ENCODE data around the gene BAG3. TPM values are rescaled to one million over a fixed set of nuclear protein-coding genes. Genes with fewer than 3 reads are reported as not detected.
"Not testable (repeated sequence)": the region's sequence is repeated elsewhere in the genome, so short reads cannot be mapped to it uniquely, and the experiment has no call there.

BAG3 gene
- total RNA-seq (2014; rRNA removed; shearing (Covaris generic)), result 8.4 and 8.6 TPM in 2 replicates

GRCh38 chr10:119650692-119651513 lies at the start of gene BAG3:
Gene BAG3, plus strand, starts transcription at chr10:119651380. Its CDS starts 296 bp downstream, at chr10:119651676.
- no peaks in the 10 kb centered on the region for H3K27me3 ChIP-seq (ENCODE audit: control insufficient read depth, insufficient read depth, low read length)
- H3K4me3 ChIP-seq (ENCODE audit: insufficient read depth, low read depth, low read length), result peak within 1 kb of the TSS; percentile 87
- peaks cover 1% of the 10 kb centered on the region; the same call in 1 of the 2 replicates for H3K36me3 ChIP-seq (replicated peaks; ENCODE audit: control insufficient read depth, insufficient read depth, low read length)
- DNase-seq, result peak; percentile 98

DNA sequence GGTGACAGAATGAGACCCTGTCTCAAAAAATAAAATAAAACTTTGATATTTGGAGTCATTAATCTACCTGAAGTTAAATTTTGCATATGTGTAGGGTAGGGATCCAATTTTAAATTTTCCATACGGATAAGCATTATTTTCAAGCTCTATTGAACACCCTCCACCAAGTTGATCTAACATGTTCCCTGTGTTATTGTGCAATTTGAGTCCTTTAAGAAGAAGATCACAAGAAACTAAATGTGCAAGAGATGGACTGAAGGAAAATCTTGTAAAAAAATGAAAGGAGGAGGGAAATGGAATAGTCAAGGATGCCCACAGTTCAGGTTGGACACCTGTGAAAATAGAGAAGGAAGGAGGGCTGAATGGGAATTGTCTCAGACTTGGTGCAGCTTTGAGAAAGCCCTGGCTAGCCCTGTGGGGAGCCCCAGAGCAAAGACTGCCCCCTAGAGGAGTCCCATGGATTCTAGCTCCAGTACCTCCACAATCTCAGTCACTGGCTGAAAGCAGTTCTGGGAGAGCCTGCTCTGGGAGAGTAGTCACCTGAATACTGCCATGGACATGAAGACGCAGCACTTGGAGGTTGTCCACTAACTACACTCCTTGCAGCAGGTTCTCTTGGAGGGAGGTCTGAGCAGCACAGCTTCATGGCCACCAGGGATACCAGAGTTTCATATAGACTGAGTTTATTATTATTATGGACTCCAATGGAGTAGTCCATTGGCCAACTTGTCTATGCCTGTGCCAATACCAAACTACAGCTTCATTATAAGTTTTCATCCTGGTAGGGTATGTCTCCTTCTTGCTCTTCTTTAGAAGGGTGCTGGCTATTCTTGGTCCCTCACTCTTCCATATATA lies 48.7 kb upstream of the BAG3 start:
- Histone ChIP-seq H3K4me3 (ENCODE audit: insufficient read depth, low read depth, low read length) (no peak overlapping the region), H3K36me3 (replicated peaks; ENCODE audit: control insufficient read depth, insufficient read depth, low read length) (no peaks in the 10 kb centered on the region), H3K27me3 (ENCODE audit: control insufficient read depth, insufficient read depth, low read length) (no peaks in the 10 kb centered on the region)
- DNase-seq, result peak; percentile 60

GRCh38 chr10:119604468-119604867 lies 46.7 kb upstream of the BAG3 start:
- no peak for DNase-seq
- no peak overlapping the region for H3K4me3 ChIP-seq (ENCODE audit: insufficient read depth, low read depth, low read length)
- H3K36me3 ChIP-seq (replicated peaks; ENCODE audit: control insufficient read depth, insufficient read depth, low read length), result no peaks in the 10 kb centered on the region
- no peaks in the 10 kb centered on the region for H3K27me3 ChIP-seq (ENCODE audit: control insufficient read depth, insufficient read depth, low read length)

GRCh38 chr10:119608316-119609155 lies 42.6 kb upstream of the BAG3 start:
- H3K4me3 ChIP-seq (ENCODE audit: insufficient read depth, low read depth, low read length), result no peak overlapping the region
- no peaks in the 10 kb centered on the region for H3K27me3 ChIP-seq (ENCODE audit: control insufficient read depth, insufficient read depth, low read length)
- DNase-seq, result peak; percentile 43
- no peaks in the 10 kb centered on the region for H3K36me3 ChIP-seq (replicated peaks; ENCODE audit: control insufficient read depth, insufficient read depth, low read length)

GRCh38 chr10:119609516-119609915 lies 41.7 kb upstream of the BAG3 start:
- Histone ChIP-seq H3K36me3 (replicated peaks; ENCODE audit: control insufficient read depth, insufficient read depth, low read length) (no peaks in the 10 kb centered on the region), H3K4me3 (ENCODE audit: insufficient read depth, low read depth, low read length) (no peak overlapping the region), H3K27me3 (ENCODE audit: control insufficient read depth, insufficient read depth, low read length) (no peaks in the 10 kb centered on the region)
- no peak for DNase-seq

GRCh38 chr10:119611433-119611832 lies 39.7 kb upstream of the BAG3 start:
- Histone ChIP-seq H3K27me3 (ENCODE audit: control insufficient read depth, insufficient read depth, low read length) (no peaks in the 10 kb centered on the region), H3K4me3 (ENCODE audit: insufficient read depth, low read depth, low read length) (no peak overlapping the region), H3K36me3 (replicated peaks; ENCODE audit: control insufficient read depth, insufficient read depth, low read length) (no peaks in the 10 kb centered on the region)
- no peak for DNase-seq

DNA sequence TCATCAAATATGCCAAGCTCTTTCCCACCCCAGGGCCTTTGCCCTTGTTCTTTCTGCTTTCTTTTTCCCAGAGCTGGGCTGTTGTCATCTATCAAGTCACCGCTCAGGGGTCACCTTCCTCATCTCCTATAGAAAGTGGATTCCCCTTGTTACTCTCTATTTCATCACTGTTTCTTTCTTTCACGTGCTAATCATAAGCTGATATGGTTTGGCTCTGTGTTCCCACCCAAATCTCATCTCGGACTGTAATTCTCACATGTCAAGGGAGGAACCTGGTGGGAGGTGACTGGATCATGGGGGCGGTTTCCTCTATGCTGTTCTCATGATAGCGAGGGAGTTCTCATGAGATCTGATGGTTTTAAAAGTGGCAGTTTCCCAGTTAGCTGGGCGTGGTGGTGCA lies 37.4 kb upstream of the BAG3 start:
- DNase-seq, result no peak
- H3K4me3 ChIP-seq (ENCODE audit: insufficient read depth, low read depth, low read length), result no peak overlapping the region
- H3K36me3 ChIP-seq (replicated peaks; ENCODE audit: control insufficient read depth, insufficient read depth, low read length), result no peaks in the 10 kb centered on the region
- no peaks in the 10 kb centered on the region for H3K27me3 ChIP-seq (ENCODE audit: control insufficient read depth, insufficient read depth, low read length)

DNA sequence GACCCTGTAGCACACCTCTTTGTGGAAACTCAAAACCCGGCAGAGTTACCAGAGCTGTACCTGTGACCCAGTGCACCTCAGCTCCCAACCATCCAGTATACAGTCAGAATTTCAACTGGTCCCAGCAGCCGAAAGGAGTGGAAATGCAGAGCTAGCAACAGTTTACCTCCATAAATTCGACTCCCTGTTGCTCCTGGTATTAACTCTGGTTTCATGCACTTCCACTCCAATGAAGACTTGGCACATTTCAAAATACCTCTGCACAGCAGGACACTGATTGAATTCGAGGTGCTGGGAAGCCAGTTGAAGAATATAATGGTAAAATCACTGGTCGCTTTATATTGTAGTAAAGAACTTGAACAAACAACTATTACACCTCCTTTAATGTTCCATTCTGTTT lies 36.5 kb upstream of the BAG3 start:
- H3K27me3 ChIP-seq (ENCODE audit: control insufficient read depth, insufficient read depth, low read length), result no peaks in the 10 kb centered on the region

GRCh38 chr10:119616882-119617570 lies 34.2 kb upstream of the BAG3 start:
- H3K36me3 ChIP-seq (replicated peaks; ENCODE audit: control insufficient read depth, insufficient read depth, low read length), result no peaks in the 10 kb centered on the region
- DNase-seq, result peak; percentile 19
- H3K4me3 ChIP-seq (ENCODE audit: insufficient read depth, low read depth, low read length), result no peak overlapping the region
- no peaks in the 10 kb centered on the region for H3K27me3 ChIP-seq (ENCODE audit: control insufficient read depth, insufficient read depth, low read length)

More for the DNA sequence above, 36.5 kb upstream of the BAG3 start:
- no peak overlapping the region for H3K4me3 ChIP-seq (ENCODE audit: insufficient read depth, low read depth, low read length)
- H3K36me3 ChIP-seq (replicated peaks; ENCODE audit: control insufficient read depth, insufficient read depth, low read length), result no peaks in the 10 kb centered on the region
- DNase-seq, result no peak

- DNase-seq, result no peak
- Histone ChIP-seq H3K4me3 (ENCODE audit: insufficient read depth, low read depth, low read length) (no peak overlapping the region), H3K27me3 (ENCODE audit: control insufficient read depth, insufficient read depth, low read length) (no peaks in the 10 kb centered on the region), H3K36me3 (replicated peaks; ENCODE audit: control insufficient read depth, insufficient read depth, low read length) (no peaks in the 10 kb centered on the region)
Observed at GRCh38 chr10:119619215-119619614, 32.0 kb upstream of the BAG3 start.

DNA sequence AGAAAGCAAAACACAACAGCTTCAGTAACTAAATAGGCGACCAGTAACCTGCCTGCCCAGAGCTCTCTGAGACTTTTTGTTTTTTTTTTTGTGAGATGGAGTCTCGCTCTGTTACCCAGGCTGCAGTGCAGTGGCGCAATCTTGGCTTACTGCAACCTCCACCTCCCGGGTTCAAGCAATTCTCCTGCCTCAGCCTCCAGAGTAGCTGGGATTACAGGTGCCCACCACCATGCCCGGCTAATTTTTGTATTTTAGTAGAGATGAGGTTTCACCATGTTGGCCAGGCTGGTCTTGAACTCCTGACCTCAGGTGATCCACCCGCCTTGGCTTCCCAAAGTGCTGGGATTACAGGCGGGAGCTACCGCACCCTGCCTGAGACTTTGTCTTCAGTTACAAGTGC lies 31.4 kb upstream of the BAG3 start:
- H3K27me3 ChIP-seq (ENCODE audit: control insufficient read depth, insufficient read depth, low read length); H3K4me3 ChIP-seq (ENCODE audit: insufficient read depth, low read depth, low read length); DNase-seq; H3K36me3 ChIP-seq (replicated peaks; ENCODE audit: control insufficient read depth, insufficient read depth, low read length): not testable (repeated sequence)

DNA sequence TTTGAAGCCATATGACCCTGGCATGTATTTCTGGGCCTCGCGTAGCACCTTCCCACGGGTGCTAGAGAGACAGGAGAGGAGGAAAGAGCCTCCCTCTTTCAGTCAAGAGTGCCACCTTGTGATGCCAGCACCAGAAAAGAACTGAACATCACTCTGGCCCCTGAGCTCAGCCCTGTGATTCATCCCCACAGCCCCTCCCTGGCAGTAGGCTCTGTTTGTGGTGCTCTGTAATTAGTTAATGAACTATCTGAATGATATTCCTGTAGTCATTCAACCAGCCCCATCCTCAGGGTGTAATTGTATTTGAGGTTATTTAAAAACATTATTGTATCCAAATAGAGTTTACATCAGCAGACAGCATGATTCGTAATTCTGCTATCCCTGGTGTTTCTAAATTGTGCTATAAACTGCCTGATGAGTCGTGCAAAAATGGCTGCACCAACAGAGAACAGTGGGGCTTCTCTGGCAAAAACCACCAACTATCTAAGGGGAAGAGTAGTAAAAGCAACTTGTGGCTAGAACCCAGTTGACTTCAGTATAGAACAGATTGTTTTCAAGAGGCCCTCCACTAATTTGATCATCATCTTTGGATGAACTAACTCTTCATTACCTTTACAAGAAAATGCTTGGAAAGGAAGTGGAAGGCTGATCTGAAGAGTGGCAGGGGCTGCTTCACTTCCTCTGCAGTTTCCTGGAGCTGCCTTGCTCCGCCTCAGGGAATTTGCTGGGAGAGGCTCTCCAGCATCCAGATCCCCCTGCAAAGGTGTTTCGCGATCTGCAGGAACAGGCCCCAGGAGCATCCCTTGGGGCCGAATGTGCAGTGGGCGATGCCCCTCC lies 30.7 kb upstream of the BAG3 start:
- H3K4me3 ChIP-seq (ENCODE audit: insufficient read depth, low read depth, low read length), result no peak overlapping the region
- H3K36me3 ChIP-seq (replicated peaks; ENCODE audit: control insufficient read depth, insufficient read depth, low read length), result no peaks in the 10 kb centered on the region
- no peaks in the 10 kb centered on the region for H3K27me3 ChIP-seq (ENCODE audit: control insufficient read depth, insufficient read depth, low read length)
- no peak for DNase-seq

GRCh38 chr10:119621078-119621384 lies 30.1 kb upstream of the BAG3 start:
- no peak overlapping the region for H3K4me3 ChIP-seq (ENCODE audit: insufficient read depth, low read depth, low read length)
- no peak for DNase-seq
- no peaks in the 10 kb centered on the region for H3K36me3 ChIP-seq (replicated peaks; ENCODE audit: control insufficient read depth, insufficient read depth, low read length)
- no peaks in the 10 kb centered on the region for H3K27me3 ChIP-seq (ENCODE audit: control insufficient read depth, insufficient read depth, low read length)

Data from H7 (cell line).